ENCODE measurements around the gene CHI3L1. TPM values are rescaled to one million over a fixed set of nuclear protein-coding genes. Genes with fewer than 3 reads are reported as not detected.

Gene CHI3L1
- polyA plus RNA-seq, 3 donors, result 10.4 to 12.9 (median 11.9) TPM

- no peak for DNase-seq (ENCODE audit: low read depth in 3 of 3, low spot score in 2 of 3)
Observed at GRCh38 chr1:203207751-203208150, 21.2 kb upstream of the CHI3L1 start.

DNA sequence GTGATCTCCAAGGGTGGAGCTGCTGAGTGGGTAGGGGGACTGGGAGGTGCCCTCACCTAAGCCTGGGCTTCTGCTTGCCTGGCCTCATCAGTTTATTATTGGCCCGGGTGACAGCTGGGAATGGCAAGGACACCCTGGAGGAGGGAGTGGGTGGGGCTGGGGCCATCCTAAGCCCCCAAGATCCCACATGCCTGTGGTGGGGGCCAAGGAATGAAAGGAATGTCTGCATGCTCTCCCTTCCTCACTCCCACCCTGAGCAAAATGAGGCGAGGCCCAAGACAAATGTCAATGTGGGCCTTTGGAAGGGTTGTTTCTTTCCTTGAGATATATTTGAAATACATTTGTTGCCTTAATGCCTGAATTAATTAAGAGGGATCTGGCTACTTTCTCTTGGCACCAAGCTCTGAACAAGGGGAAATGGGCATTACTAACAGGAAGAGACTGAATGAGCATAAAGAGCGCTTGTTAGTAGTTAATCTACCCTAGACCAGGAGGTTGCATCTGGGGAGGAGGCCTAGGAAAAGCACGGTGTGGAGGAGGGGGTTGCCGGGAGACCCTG, 19.7 kb upstream of the CHI3L1 start:
- no peak for DNase-seq (ENCODE audit: low read depth in 3 of 3, low spot score in 2 of 3)

GRCh38 chr1:203204756-203205155, 18.3 kb upstream of the CHI3L1 start:
- DNase-seq (ENCODE audit: low read depth in 3 of 3, low spot score in 2 of 3), result no peak

DNA sequence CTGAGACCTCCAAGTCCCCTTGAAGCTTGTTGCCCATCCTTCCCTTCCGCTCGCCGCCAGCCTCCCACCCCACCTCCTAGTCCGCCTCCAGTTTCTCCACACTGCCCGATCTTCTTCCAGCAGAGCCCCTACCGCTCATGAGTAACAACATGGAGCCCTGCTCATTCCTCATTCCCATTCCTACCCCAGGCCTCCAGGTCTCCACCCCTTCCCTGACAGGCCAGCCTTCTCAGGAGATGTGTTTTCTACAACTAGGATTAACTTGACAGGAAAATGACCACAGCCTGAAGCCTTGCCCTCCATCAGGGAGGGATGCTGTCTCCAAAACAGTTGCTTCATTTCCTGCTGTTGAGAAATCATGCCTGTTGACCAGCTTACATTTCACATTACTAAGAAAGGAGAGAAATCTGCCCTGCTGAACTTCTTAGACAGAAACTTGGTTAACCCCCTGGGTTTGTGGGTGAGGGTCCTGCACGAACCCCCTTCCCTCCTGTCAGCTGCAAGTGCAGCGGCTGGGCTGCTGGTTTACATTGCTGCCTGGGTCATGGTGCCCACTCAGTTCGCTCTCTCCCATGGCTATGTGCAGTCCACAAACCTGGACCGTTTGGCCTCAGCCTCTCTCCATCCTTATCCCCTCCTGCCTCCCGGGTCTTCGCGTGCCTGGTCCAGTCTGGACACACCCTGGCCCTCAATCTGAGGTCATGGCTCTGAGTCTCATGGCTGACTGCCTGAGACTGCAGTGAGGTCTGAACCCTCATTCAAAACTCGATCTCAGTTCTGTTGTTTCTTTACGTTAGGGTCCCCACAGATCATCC, 16.1 kb upstream of the CHI3L1 start:
- no peak for DNase-seq (ENCODE audit: low read depth in 3 of 3, low spot score in 2 of 3)

DNA sequence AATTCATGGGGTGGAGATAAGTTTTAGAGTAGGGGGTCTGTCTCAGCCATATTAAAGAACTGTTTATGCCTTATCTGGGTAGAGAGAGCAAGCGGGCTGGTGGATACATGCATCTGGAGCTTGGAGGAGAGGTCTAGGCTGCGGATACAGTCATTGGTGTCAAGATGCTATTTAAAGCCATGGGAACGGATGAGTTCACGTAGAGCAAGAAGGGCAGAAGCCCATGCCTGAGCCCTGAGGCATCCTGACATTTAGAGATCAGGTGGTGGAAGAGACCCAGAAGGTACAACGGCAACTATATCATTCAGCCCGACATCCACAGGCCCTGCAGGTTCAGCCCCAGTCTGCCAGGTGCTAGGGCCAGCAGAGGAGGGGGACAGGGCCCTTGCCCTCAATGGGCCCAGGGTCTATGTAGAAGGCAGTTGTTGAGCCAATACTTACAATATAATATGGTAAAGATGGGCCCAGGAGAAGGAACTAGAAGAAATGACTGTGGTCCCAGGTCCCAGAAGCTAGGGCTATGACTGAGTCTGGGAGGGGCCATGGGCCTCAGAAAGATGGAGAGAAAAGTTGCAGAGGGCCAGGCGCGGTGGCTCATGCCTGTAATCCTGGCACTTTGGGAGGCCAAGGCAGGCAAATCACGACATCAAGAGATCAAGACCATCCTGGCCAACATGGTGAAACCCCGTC, 15.2 kb upstream of the CHI3L1 start:
- no peak for DNase-seq (ENCODE audit: low read depth in 3 of 3, low spot score in 2 of 3)

GRCh38 chr1:203200916-203201315, 14.4 kb upstream of the CHI3L1 start:
- no peak for DNase-seq (ENCODE audit: low read depth in 3 of 3, low spot score in 2 of 3)

- DNase-seq (ENCODE audit: low read depth in 3 of 3, low spot score in 2 of 3), result no peak
Observed at GRCh38 chr1:203199816-203200571, 13.5 kb upstream of the CHI3L1 start.

- DNase-seq (ENCODE audit: low read depth in 3 of 3, low spot score in 2 of 3), result no peak
Observed at GRCh38 chr1:203199481-203199815, 12.9 kb upstream of the CHI3L1 start.

- DNase-seq (ENCODE audit: low read depth in 3 of 3, low spot score in 2 of 3), result no peak
Observed at GRCh38 chr1:203199002-203199401, 12.5 kb upstream of the CHI3L1 start.

DNA sequence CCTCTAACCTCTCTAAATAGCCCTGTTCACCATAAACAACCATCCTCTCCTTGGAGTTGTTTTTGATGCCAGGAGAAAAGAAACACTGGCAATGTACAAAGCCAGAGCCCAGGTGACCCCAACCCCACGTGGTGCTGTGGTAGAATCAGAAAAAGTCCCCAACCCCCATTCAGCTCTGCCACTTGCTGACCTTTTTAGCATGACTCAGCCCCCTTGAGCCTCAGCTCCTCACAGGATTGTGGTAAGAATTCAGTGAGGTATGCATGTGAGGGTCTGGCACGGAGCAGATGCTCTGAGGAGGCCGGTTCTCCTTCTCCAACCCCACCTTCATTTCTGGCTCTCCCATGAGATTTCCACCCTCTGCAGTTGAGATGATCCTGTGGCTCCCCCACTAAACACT, 11.1 kb upstream of the CHI3L1 start:
- DNase-seq (ENCODE audit: low read depth in 3 of 3, low spot score in 2 of 3), result no peak

DNA sequence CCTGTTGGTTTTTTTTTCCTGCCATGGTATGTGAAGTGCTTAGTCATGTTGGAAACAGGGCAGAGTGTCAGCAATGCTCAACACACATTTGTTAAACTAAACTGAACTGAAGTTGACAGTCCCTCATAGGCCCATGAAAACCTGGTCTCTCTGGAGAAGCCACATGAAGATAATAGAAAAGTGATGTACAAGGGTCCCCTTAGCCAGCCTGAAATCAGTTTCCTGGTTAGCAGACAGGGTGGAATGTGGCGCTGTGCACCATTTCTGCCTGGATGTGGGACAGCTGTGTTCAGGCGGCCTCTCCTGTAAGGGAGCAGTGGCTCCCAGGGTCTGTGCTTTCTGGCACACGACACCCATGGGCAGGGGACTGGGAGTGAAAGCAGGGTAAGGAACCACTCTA, 9.9 kb upstream of the CHI3L1 start:
- no peak for DNase-seq (ENCODE audit: low read depth in 3 of 3, low spot score in 2 of 3)

- DNase-seq (ENCODE audit: low read depth in 3 of 3, low spot score in 2 of 3), result no peak
Observed at GRCh38 chr1:203190949-203191348, 4.4 kb upstream of the CHI3L1 start.

DNA sequence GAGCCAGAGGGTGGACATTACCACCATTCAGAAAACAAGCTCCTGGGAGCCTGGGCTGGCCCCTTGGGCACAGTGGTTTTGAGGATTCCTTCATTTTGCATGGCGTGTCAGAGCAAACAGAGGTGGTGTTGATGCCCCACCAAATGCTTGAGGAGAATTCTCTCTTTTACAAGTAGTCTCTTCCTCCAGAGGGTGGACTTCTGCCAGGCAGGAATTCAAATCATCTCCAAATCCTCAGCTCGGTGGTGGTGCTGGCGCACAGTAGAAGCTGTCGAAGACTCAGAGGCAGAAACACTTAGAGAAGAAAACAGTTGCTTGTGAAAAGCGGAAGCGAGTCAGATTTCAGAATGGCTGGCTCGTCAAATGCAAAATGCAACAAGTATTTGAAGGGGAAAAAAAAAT, 3.4 kb upstream of the CHI3L1 start:
- no peak for DNase-seq (ENCODE audit: low read depth in 3 of 3, low spot score in 2 of 3)

DNA sequence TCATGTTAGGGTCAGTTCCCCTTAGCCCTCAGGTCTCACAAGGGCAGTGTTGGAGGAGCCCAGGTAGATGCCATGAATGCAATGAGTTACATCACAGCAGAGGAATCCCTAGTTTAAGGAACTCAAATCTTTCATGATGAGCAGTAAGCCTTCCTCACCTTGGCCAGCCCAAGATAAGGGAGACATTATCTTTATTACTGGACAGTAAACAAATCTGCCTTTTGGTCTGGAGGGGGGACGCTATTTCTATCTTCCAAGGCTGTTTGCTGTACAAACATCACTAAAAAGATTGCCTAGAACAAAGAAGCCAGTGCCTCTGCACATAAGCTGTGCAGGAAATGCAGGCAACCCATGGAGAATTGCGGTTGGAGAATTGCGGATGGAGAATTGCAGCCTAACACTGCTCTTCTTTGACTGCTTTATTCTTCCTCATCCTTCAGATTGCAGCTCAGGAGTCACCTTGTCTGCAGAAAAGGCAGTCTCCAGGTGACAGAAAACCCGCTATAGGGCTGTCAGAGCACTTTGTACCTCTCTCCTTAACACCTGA, 2.3 kb upstream of the CHI3L1 start:
- DNase-seq (ENCODE audit: low read depth in 3 of 3, low spot score in 2 of 3), result no peak

- no peak for DNase-seq (ENCODE audit: low read depth in 3 of 3, low spot score in 2 of 3)
Observed at GRCh38 chr1:203187689-203188264, 1.3 kb upstream of the CHI3L1 start.

GRCh38 chr1:203187304-203187685, 791 bp upstream of the CHI3L1 start:
- no peak for DNase-seq (ENCODE audit: low read depth in 3 of 3, low spot score in 2 of 3)

DNA sequence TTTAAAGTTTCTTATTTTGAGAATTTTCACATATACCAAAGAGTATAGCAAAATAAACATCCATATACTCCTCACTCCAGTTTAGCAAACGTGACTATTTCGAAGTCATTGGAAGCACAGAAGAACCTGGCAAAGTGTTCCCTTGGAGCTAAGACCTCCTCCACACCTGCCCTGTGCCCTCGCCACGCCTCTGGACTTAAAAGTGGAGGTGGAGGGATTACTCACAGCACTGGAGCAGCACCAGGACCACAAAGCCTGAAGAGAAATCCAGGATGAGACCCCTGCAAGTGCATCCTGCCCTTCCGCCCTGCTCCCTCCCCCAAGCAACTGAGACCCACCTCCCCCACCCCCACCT, 436 bp downstream of the CHI3L1 start:
- DNase-seq (ENCODE audit: low read depth in 3 of 3, low spot score in 2 of 3), result no peak

- no peak for DNase-seq (ENCODE audit: low read depth in 3 of 3, low spot score in 2 of 3)
Observed at GRCh38 chr1:203185585-203185984, 919 bp downstream of the CHI3L1 start.

- no peak for DNase-seq (ENCODE audit: low read depth in 3 of 3, low spot score in 2 of 3)
Observed at GRCh38 chr1:203185061-203185461, 1.4 kb downstream of the CHI3L1 start.

DNA sequence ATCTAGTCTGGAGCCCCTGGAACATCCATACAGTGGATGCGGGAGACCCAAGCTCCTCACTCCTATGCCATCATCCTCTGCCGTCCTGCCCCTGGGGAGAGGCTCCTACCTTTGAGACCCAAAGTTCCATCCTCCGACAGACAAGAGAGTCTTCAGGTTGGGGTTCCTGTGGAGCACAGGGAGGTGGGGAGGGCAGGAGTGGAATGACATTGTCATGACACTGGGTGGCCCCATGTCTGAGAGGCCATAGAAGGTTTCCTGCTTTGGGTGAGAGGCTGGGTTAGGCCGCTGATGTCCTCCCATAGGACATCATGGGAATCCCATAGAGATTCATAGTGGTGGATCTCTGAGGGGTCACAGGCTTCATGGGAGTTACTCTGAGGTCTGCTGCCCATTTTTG, 2.0 kb downstream of the CHI3L1 start:
- no peak for DNase-seq (ENCODE audit: low read depth in 3 of 3, low spot score in 2 of 3)

DNA sequence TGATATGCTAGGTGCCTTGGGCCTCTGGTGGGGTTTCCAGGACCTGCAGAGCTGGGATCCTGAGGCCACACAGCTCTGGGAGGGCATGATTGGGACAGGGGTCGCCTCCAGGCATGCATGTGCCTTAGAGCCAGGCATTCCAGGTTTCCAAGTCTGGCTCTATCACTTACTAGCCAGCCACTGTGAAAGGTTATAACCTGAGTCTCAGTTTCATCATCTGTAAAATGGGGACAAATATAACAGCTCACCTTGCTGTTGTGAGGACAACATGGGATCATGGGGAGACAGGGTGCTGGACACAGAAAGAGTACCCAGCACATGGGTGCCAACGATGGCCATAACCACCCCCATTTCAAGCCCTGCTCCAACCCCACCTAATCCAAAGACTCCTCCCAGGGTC, 2.7 kb downstream of the CHI3L1 start:
- no peak for DNase-seq (ENCODE audit: low read depth in 3 of 3, low spot score in 2 of 3)
